K562 (cell line): ENCODE data around the gene CREB5. TPM values are rescaled to one million over a fixed set of nuclear protein-coding genes. Genes with fewer than 3 reads are reported as not detected.

Source experiments
- ATAC-seq: fragments of 200-7000 bp; cut with Tn5 transposase; 3 replicates; pipeline ENCODE4 v1.9.1; 2020; ENCODE audit warnings: moderate library complexity
- BruUV-seq: library from RNA; stranded (reverse); fragments of 400-500 nt; replicated peaks from 2 replicates; lab custom pipeline; 2021; lab: Mats Ljungman, UMichigan
- CTCF ChIA-PET: fragments of 300-600 bp; formaldehyde crosslinking; extraction: SDS; loops from one replicate; lab custom pipeline; 2021; ENCODE audit warnings: low intra/inter-chr PET ratio; lab: Yijun Ruan, JAX
- POLR2A ChIA-PET: fragments of 300-600, 350-650 bp; sonication (Branson Sonifier 250); formaldehyde crosslinking; extraction: SDS; loops from one replicate; lab custom pipeline; 2021; ENCODE audit warnings: antibody characterized with exemption, inconsistent platforms; lab: Yijun Ruan, JAX
- DNase-seq, 4 experiments: peaks; one replicate each; pipeline versions ENCODE4 v3.0.0 to v3.0.0-alpha.2; 2011 to 2018; ENCODE audit warnings: low spot score in 3 of 4, mixed read lengths in 3 of 4; ENCODE audit errors: extremely low read depth in 1 of 4
- FAIRE-seq: peaks from 2 replicates; lab custom pipeline; 2011; peaks lifted over from hg19 to GRCh38; lab: Jason Lieb, UNC
- H2AFZ ChIP-seq: 2 replicates; pipeline ENCODE4 v1.6.0; 2011; ENCODE audit warnings: low read depth, low read length, control low read depth, inconsistent platforms
- H3K27ac ChIP-seq: fragments of 200-600 bp; 3 replicates; pipeline ENCODE4 v1.8.0; 2011; ENCODE audit warnings: low read depth, mild to moderate bottlenecking, control low read depth, inconsistent platforms, low read length, moderate library complexity, mixed read lengths; ENCODE audit errors: extremely low read depth
- H3K27me3 ChIP-seq, 2 experiments: fragments of 300-600 bp in 1 of 2; 2 replicates in 1 of 2; 3 replicates in 1 of 2; pipeline versions ENCODE4 v1.6.0 to v1.8.0; 2011; ENCODE audit warnings: inconsistent platforms in 2 of 2, low read length in 2 of 2, mild to moderate bottlenecking in 1 of 2, mixed read lengths in 1 of 2, moderate library complexity in 1 of 2; ENCODE audit not compliant: control insufficient read depth in 2 of 2, insufficient read depth in 2 of 2
- H3K36me3 ChIP-seq: fragments of 300-600 bp; 3 replicates; pipeline ENCODE4 v1.8.0; 2011; ENCODE audit warnings: mild to moderate bottlenecking, low read length, inconsistent platforms; ENCODE audit not compliant: control insufficient read depth, insufficient read depth
- H3K4me1 ChIP-seq, 2 experiments: fragments of 200-600 bp in 1 of 2; replicated peaks in 1 of 2; 2 replicates in 1 of 2; 3 replicates in 1 of 2; pipeline versions ENCODE4 v1.5.1 to v1.8.0; 2011; ENCODE audit warnings: inconsistent platforms in 2 of 2, low read length in 2 of 2, mild to moderate bottlenecking in 1 of 2, mixed read lengths in 1 of 2, moderate library complexity in 1 of 2; ENCODE audit not compliant: control insufficient read depth in 2 of 2, insufficient read depth in 2 of 2
- H3K4me2 ChIP-seq: 2 replicates; pipeline ENCODE4 v1.6.1; 2011; ENCODE audit warnings: low read length, control low read depth, inconsistent platforms, mixed read lengths; ENCODE audit not compliant: insufficient read depth
- H3K4me3 ChIP-seq: fragments of 200-600 bp; sonication (generic), shearing (Covaris generic); 2 replicates; pipeline ENCODE4 v1.5.1; 2016; ENCODE audit warnings: control low read depth, inconsistent platforms
- H3K79me2 ChIP-seq: fragments of 200-600 bp; 3 replicates; pipeline ENCODE4 v1.8.0; 2011; ENCODE audit warnings: low read length, inconsistent platforms; ENCODE audit not compliant: control insufficient read depth, insufficient read depth
- H3K9ac ChIP-seq, 2 experiments: 2 replicates each; pipeline versions ENCODE4 v1.6.0 to v1.6.1; 2011; ENCODE audit warnings: low read depth in 2 of 2, low read length in 2 of 2, control low read depth in 1 of 2, inconsistent platforms in 1 of 2, mild to moderate bottlenecking in 1 of 2, mixed read lengths in 1 of 2; ENCODE audit not compliant: insufficient read depth in 1 of 2
- H3K9me1 ChIP-seq: one replicate; pipeline ENCODE4 v1.6.0; 2011; ENCODE audit warnings: inconsistent platforms, mild to moderate bottlenecking, low read length, moderate library complexity; ENCODE audit not compliant: control insufficient read depth, insufficient read depth
- H3K9me3 ChIP-seq: replicated peaks from 2 replicates; pipeline ENCODE4 v1.5.1; 2011; ENCODE audit warnings: low read depth, low read length, inconsistent platforms; ENCODE audit not compliant: control insufficient read depth, insufficient read depth
- H4K20me1 ChIP-seq: replicated peaks from 2 replicates; pipeline ENCODE4 v1.6.1; 2011; ENCODE audit warnings: low read length, inconsistent platforms, mixed read lengths; ENCODE audit not compliant: control insufficient read depth, insufficient read depth
- CBFA2T2 ChIP-seq: fragments of 450-650 bp; conservative IDR thresholded peaks from 2 replicates; pipeline ENCODE4 v1.6.1; 2017; ENCODE audit warnings: mild to moderate bottlenecking
- NONO ChIP-seq, 2 experiments: fragments of 200-400 bp in 1 of 2; fragments of 450-650 bp in 1 of 2; formaldehyde crosslinking in 1 of 2; IDR thresholded peaks; 2 replicates each; pipeline ENCODE4 v1.6.1; 2017; ENCODE audit warnings: low read depth in 2 of 2, mild to moderate bottlenecking in 2 of 2, moderate library complexity in 2 of 2, low read length in 1 of 2
- PRDM10 ChIP-seq: fragments of 450-650 bp; IDR thresholded peaks from 2 replicates; pipeline ENCODE4 v1.6.1; 2018; ENCODE audit not compliant: partially characterized antibody
- SAFB2 ChIP-seq: fragments of 200-400 bp; formaldehyde crosslinking; IDR thresholded peaks from 2 replicates; pipeline ENCODE4 v1.6.1; 2018; ENCODE audit warnings: borderline replicate concordance, low read length, low read depth, moderate library complexity; ENCODE audit not compliant: severe bottlenecking
- SMARCE1 ChIP-seq: fragments of 450-650 bp; IDR thresholded peaks from 2 replicates; pipeline ENCODE4 v1.7.1; 2016; ENCODE audit warnings: mild to moderate bottlenecking
- STAT6 ChIP-seq: sonication (generic); formaldehyde crosslinking; IDR thresholded peaks from 2 replicates; pipeline ENCODE4 v1.8.1; 2023; ENCODE audit warnings: mild to moderate bottlenecking, missing genetic modification reagents
- U2AF1 ChIP-seq: fragments of 200-400 bp; formaldehyde crosslinking; optimal IDR thresholded peaks from 2 replicates; pipeline ENCODE3; 2017; ENCODE audit warnings: mild to moderate bottlenecking, low read depth, low read length, moderate library complexity
- ZNF780A ChIP-seq: fragments of 250-450 bp; sonication (Bioruptor Pico); IDR thresholded peaks from 2 replicates; pipeline ENCODE4 v1.5.0; 2021; ENCODE audit warnings: mild to moderate bottlenecking
- WGBS: fragments of 100-300 bp; shearing (Covaris generic); methylation state at CpG from one replicate; pipeline ENCODE4 v1.1.6; 2016; ENCODE audit warnings: low coverage, mixed read lengths; ENCODE audit not compliant: insufficient coverage; ENCODE audit errors: missing lambda C conversion rate; 5-methylcytosine and 5-hydroxymethylcytosine counted together
- in situ Hi-C: fragments of 300-500 bp; cut with MboI; formaldehyde crosslinking; loops from 4 replicates; pipeline ENCODE4 v1.15.0; 2018; ENCODE audit warnings: inconsistent platforms, mixed read lengths
- intact Hi-C: fragments of 100-400 bp; cut with micrococcal nuclease; formaldehyde crosslinking; loops from 2 replicates; pipeline ENCODE4 v1.14.2; 2022
- polyA plus RNA-seq, 8 experiments: library from polyadenylated mRNA; depleted of rRNA in 4 of 8; stranded (reverse) in 5 of 8; unstranded in 3 of 8; fragments of >200 nt; fragmentation: Nextera tagmentation in 2 of 8; fragmentation: Illumina TruSeq in 1 of 8; extraction: Ambion mirVana in 2 of 8; extraction: Trizol in 1 of 8; gene quantifications; 2 replicates each; pipeline versions ENCODE4 v1.2.1 to v1.2.3, GENCODE V29; 2011 to 2014; ENCODE audit warnings: inconsistent platforms in 1 of 8, missing spikeins in 1 of 8
- total RNA-seq, 7 experiments: library from RNA; depleted of rRNA in 6 of 7; stranded (reverse); fragments of >200 nt in 6 of 7; fragmentation: Illumina TruSeq in 2 of 7; extraction: Trizol in 2 of 7; gene quantifications; 2 replicates each; pipeline versions ENCODE4 v1.2.1 to v1.2.3, GENCODE V29; 2011 to 2021; ENCODE audit warnings: low replicate concordance in 1 of 7

Gene CREB5
- total and polyA plus RNA-seq, 9 of the 15 experiments (the other 6 are each of a cell fraction or from before 2014, with no cell fraction given): 0.33 to 6.4 (median 1.8) TPM

- H4K20me1 ChIP-seq: no peaks in the 10 kb centered on the region
- no peak overlapping the region for H3K4me3 ChIP-seq
- no peaks in the 10 kb centered on the region for H3K9me1 ChIP-seq
- no peaks in the 10 kb centered on the region for H3K9me3 ChIP-seq
- in situ Hi-C loops (no loop called here), intact Hi-C loops (no loop called here)
- ATAC-seq (no peak), FAIRE-seq (no peak), DNase-seq (no peak)
- no peaks in the 10 kb centered on the region for H3K79me2 ChIP-seq
- ChIA-PET POLR2A (no interaction called here), CTCF (no interaction called here)
- no peak overlapping the region for H3K9ac ChIP-seq
- H2AFZ ChIP-seq: no peak overlapping the region
- TF ChIP-seq NONO (IDR thresholded peaks at IDR 0.05; ENCODE audit: low read depth in 2 of 2, low read length in 1 of 2) (no peak), U2AF1 (no peak), ZNF780A (CRISPR knock-in tag) (no peak), PRDM10 (no peak), SAFB2 (no peak), STAT6 (CRISPR knock-in tag) (no peak), CBFA2T2 (no peak), SMARCE1 (no peak)
- BruUV-seq: no TSS peak
- no peak overlapping the region for H3K27ac ChIP-seq
- 3% methylated on average over 3 of the region's 3 CpGs for WGBS
- H3K36me3 ChIP-seq: no peaks in the 10 kb centered on the region
- H3K27me3 ChIP-seq: 0 out of 5 replicates have a peak, but pooled peaks cover 0 to 4% of the 10 kb centered on the region in 2 experiments
- H3K4me1 ChIP-seq: no peaks in the 10 kb centered on the region
- H3K4me2 ChIP-seq: no peak overlapping the region
These were observed 411.3 kb downstream of the CREB5 start for GRCh38 chr7:28823582-28823981.
